Measurements from ENCODE around the gene ERC2.
"Not testable (repeated sequence)": the region's sequence is repeated elsewhere in the genome, so short reads cannot be mapped to it uniquely, and the experiment has no call there.

Gene ERC2

DNA sequence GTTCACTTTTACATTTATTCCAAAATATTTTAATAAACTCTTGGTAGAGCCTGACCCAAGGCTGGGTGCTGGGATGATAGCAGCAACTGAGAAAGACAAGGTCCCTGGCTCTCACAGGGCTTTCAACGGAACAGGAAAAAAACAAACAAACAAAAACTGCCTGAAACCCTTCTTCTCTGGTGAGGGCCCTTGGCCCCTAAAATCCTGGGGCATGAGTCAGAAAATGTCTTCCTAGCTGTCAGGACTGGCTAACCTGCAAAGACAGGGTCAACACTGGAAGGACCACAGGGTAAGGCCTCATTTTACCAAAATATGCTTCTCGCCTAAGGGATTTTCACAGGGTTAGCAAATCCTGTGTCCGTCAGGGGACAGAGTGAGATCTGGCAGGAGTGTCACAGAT, 935.5 kb downstream of the ERC2 start:
- DNase-seq = no peak

DNA sequence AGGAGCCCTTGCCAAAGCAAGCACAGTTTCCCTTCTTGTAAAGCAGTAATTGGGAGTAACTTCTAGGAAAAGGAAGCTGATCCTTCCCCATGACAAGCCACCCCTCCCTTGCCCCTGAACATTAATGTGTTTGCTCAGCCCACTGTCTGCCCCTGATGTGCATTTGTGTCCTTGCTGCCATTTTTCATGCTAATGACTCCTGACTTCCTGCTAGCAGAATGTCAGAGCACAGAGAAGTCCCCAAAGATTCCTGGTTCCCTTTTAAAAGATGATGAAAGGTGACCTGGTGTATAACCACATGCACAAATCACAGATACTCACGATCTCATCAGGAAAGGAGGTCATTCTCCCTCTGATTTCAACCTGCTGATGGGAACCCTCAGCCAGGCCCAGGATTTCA, 936.9 kb downstream of the ERC2 start:
- no peak for DNase-seq

DNA sequence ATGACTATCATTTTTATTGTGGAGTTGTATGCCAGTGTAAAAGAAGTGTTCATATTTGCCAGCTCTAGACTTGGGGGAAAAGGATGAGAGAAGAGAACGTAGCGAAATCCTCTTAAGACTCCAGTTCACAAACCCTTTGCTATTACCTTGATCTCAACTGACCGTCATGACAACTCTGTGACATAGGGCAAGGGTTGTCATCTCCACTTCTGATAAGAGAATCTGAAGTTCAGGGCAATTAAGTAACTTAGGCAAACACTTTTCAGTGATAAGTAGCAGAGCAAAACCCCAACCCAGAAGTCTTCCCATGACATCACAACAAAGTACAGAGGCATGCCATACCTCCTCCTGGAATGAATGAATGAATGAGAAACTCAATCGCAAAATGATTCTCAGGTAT, 940.9 kb downstream of the ERC2 start:
- no peak for DNase-seq

DNA sequence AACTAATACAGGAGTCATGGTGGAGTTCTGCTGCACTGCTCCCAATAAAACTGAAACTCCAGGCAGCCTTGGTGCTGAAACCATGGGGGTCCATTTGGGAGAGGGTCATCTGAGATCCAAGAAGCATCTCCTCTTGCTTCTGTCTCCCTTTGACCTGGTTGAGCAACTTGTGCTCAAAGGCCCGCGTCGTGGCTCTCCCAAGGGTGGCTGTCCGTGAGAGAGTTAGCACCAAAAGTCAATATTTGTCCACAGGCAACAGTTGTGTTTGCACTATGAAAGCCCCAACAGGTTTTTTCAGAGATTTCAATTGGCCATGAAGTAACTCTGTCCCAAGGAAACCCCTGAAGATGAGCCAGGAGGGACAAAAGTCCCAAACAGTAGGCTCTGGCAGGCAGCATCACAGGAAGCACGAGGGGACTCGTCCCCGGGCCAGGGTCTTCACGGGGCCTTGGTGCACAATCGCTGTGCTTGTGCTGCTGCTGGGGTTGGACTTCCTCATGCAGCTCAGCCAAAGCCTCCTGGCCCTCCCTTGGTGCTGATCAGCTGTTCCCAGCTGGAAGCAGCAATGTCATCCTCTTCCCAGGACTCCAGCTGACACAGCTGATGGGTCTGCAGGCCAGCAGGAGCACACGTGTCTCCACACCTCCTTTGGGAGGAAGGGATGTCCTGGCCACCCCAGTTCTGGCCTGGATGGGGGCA, 941.8 kb downstream of the ERC2 start:
- DNase-seq = no peak

DNA sequence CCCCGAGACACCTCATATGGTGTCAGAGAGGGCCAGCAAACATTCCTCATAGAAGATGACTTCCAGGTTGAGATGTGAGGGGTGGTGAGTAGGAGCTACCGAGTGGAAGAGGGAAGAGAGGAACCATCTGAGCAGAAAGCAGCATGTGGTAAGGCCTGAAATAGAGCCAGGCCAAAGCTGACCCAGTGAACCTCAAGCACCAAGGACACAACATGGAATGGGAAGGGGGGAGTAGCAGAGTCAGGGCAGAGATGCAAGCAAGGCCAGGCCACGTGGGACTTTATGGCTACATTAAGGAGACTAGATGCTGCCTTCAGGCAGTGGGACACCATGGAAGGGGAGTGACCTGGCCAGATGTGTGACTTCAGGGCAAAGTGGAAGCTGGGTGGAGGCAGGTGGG, 942.8 kb downstream of the ERC2 start:
- DNase-seq = no peak

DNA sequence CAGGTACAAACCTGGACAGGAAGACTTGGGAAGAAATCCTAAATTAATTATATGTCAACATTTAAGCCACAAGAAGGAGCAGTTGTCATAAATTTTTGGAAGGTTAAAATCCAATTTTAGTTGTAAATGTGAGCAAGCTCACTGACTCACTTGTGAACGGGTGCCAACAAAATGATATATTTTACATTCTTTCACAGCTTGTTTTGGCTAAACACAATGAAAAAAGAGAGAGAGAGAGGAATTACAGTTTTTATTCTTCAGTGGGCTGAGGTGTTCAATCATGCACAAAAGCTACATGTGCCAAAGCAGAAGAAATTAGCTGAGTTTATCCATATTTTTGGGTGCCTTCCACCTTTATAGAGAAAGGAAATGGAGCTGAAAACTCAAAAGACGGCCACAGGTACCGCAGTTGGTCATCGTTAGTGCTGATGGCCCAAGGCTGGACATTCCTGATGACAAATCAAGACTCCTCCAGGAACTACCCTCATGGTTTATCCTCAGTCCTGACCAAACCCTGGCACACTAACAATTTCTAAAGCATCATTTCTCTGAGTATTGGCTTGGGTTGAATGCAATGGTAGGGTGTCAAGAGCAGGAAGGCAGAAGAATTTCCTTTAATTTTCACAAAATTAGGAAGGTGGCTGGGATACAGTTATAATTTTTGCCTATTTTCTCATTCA, 943.6 kb downstream of the ERC2 start:
- DNase-seq = no peak

DNA sequence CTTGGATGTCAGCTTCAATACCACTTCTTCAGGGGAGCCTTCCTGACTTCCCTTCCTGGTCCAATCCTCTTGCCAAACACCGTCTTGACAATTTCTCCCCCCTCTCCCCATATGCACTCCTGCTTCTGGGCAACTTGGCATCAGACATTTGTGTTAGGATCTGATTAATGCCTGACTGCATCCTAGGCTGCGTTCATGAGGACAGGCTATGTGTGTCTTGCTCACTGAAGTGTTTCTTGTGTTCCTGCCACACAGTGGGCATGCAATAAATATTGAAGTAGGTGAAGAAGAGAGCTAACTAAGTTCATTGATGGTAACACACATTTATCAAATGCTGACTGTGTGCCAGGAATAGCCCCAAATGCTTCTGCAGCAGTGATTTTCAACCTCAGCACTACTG, 944.8 kb downstream of the ERC2 start:
- no peak for DNase-seq

DNA sequence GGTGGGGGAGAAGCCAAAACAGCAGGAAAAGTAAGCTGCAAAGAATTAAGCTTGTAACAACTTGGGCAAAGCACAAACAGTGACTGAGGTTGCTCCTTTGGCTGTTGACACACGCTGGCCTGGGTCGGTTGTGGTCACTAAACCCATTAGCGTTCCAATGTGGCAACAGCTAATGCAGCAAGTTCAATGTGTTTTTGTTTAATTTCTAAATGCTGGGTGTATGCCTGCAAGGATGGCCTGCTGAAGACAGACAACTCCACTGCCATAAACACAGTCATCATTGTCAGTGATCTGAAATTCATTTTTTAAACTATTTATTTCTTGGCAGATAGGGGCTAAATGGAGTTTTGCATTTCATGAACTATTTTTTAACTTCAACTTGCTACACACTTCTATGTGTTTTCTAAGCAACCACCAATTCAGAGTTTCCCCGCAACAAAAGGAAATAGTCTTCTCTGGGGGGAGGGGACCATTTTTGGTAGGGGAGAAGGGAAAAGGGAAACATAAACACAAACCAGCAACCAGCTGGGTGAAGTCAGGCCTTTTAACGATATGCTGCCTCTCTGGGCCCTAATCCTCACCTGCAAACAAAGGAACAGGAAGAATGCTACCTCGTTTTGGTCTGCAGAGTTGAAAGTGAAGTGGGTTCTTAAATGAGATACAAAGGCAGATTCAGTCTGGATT, 946.4 kb downstream of the ERC2 start:
- no peak for DNase-seq

DNA sequence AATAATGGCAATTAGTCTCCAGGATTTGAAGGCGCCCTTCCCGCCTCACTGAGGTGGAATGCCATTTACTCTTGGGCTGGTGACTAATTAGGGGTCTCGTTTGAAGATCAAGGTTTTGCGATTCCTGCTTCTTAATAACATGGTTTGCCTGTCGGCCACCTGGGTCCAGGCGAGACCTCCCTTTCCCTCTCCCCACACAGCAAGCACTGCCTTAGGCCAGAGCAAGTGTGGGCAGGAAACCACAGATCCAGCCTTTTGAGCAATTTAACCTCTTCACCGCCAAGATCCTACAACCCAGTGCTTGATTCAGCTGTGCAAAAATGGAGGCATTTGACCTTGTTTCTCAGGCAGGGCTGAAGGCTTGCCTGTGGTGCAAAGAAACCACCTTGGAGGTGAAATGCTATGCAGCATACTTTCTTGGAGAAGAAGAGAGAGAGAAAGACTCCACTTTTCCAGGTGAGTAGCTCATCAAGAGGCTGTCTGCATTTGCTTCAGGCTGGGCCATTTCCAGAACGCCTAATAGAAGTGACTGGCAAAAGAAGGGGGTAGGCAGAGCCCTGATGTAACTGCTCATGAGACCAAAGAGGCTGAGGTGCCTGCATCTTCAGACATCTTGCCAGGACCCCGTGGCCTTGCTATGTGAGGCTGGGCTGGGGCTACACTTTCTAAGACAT, 947.1 kb downstream of the ERC2 start:
- DNase-seq = no peak

DNA sequence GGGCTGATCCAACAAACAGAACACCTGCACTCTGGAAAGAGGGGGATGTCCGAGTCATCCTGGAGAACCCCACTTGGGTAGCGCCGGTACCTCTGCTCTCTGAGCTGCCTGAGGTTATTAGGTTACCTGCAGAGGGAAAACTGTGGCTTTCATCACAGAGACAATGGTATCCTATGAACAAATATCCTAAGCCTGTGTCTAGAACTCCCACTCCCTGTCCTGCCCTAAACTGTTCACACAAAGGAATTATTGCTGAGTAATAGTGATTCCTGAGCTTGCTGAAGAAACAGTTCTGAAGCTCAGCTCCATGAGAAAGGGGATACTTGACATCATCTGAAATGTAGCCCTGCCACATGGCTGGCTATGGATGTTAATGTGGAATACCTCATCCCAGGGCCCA, 949.2 kb downstream of the ERC2 start:
- no peak for DNase-seq

DNA sequence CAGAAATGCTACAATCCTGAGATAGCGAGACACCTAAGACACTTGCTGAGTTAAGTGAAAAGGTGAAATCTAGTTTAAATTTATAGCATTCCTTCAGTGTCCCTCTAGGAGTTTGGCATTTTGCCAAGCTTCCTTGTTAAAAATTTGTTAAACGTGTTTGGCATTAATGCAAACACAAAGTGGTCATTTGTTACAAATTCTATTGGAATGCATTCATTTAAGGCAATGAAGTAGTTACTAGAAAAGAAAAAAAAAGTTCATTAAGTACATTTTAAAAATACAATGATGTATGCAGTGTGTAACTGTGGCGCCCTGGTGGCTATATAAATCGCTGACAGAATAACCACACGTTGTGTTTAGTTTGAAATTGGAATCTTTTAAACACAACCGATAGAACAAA, 949.8 kb downstream of the ERC2 start:
- no peak for DNase-seq

DNA sequence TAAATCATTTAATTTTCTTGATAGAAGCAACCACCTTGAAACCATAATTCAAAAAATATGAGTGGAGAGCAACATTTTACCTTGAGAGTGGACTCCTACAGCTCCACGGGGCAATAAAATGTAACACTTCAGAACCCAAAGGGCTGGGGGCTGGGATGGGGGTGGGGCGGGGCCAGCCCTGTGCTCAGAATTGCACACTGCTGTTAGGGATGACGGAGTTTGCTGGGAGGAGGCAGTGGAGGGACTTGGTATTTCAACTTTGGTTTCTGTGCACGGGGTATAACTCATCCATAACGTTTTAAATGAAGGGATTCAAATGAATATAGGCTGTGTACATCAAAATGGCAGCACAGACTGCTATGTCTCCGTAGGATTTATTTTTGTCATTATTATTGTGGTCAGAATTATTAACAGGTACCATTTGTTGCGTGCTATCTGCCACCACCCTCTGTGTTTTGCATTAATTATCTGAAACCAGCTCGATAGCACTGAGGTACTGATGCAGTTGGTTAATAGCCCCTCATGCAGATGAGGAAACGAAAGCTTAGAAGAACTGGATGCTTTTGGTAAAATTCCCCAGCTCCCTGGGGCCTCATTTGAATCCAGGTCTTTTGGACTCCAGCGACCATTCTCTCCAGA, 951.8 kb downstream of the ERC2 start:
- no peak for DNase-seq

DNA sequence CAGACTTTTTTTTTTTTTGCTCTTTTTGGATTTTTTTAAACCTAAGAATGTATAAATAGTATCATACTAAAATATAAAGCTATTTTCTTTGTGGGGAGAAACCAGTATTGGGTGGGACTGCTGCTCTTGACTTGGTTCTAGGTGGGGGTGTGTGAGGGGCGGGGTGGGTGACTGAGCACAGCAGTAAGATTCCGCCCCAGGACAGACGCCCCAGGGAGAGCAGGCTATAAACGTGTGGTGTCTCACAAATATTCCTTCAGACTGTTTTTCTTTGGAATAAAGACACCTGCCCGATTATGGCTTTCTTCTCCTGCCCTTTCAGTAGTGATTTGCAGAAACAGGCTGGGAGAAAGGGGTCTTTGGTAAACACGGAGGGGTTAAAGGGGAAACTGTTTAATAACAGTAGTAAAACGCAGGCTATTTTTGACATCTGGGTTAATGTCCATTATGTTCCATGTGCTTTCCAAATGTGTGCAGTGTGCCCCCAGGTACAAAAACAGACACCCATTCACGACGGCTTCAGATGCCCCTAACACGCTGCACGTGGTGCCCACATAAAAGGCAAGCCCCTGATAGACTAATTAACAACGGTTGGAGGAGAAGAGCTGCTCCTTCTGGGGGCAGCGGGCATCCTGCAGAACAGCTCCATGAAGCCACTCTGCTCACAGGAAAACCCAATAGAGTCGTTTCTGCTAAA, 952.6 kb downstream of the ERC2 start:
- DNase-seq = no peak

DNA sequence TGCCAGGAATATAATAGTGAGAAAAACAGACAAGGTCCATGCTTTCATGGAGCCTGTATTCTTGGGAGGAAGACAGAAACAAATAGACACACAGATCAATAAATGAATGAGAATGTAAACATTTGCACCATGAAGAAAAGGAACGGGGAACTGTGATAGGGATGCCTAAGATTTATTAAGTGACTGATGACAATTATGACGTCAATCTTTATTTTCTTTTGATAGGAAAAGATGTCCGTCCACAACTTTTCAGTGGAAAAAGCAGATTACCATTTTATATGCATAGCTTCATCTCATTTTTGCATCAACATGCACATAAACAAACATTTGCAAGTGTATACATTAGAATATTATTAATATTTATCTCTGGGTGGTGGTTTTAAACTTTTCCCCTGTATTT, 953.3 kb downstream of the ERC2 start:
- DNase-seq = no peak

DNA sequence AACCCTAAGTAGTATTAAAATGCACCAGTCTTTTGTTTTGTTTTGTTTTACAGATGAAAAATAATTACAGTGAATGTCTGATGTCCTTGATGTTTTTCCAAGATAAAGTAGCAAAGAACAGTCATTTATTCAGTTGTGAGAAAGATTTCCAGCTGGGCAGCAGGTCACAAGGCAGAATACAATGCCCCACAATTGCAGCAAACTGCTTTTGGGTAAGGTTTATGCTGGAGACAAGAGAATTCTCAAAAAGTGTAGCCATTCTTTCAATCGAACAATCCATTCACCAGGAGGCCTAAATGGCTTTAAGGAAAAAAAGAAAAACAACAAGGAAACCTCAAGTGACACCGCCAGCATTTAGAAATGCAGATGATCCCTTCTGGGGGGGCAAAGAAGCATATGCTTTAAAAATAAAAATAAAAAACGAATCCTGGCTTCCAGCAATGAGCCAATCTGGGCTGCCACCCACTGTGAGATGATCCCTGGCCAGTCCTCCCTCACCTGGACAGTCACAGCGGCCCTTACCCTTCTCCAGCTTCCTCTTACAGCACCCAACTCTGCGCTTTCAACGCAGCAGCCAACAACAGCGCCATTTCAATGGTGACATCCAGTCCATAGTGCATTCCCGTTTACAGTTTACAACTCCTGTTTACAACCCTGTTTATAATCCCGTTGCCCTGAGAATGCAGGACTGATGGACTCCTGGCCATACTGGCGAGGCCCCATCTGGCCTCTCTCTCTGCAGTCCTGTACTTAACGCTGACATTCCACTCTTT, 955.5 kb downstream of the ERC2 start:
- no peak for DNase-seq

DNA sequence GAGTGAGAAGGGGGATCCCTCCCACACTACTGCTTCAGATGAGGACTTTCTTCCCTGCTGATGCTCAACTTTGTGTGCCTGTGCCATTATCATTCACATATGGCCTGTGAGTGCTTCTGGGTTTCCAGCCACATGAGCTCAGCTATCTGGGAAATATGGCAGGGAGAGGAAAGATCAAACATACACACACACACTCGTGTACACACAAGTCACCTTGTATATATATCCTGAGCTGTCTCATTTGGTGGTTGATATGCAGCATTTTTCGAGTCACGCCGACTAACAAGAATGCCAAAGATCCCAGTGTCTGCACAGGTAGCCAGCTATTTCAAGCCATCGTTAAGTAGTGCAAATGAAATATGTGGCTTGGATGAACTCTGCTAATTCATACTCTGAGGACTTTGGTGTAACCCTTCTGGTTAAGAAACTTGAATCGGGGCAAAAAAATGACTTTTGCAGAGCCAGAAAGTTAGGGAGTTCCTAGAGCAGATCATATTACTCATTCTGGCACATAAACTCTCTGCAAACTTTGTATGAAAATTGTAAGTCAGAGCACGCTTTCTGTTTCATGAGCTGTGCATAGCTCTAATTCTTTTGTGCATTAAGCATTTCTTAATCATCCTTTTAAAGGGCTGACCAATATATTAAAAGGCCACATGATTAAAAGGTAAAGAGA, 956.2 kb downstream of the ERC2 start:
- no peak for DNase-seq

DNA sequence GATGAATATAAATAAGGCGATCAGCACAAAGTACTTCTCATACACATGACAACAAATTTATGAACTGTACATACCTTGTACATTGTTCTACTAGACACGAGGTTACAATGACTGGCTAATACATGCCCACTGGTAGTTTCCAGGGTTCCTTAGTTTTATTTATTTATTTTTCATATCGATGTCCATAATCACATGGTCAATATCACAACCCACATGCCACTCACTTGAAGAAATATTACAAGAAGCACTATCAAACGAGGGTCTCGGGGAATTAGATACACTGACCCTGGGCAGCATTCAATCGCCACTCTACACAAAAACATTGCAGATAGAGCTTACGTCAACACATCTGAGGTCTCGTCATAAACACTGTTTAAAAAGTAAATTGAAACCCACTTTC, 959.9 kb downstream of the ERC2 start:
- no peak for DNase-seq

DNA sequence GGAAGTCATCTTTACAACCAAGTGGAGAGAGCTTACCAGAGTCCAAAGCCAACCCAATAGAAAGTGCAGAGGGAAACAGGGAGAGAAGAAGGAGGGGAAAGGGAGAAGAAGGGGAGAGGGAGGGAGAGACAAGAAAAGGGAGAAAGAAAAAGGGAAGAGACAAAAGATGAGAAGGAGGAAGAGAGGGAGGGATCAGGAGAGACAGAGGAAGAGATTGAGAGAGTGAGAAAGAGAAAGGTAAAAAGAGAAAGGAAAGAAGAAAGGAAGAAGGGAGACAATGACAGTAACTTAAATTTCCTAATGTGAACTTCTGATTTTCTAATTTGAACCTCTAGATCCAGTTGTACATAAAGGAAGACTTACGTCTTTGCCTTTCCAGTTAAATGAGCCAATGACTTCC, 960.5 kb downstream of the ERC2 start:
- no peak for DNase-seq

DNA sequence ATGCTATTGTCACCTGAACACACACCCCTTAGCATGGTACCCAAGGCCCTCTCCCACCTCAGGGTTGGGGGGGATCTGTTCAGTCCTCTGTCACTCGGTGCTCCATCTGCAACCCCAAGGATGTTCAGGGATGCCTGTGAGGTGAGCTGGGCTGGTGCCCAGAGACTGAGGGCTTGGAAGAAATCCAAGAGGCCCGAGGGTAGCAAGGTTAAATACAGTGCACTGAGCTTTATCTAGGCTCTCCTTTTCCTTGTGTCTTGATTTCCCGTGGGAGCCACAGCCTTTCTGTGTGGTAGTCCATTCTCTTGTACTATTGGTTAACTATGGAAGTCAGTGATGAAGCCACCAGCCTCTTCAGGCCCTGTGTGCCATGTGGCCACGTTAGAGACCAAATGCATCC, 962.5 kb downstream of the ERC2 start:
- no peak for DNase-seq

DNA sequence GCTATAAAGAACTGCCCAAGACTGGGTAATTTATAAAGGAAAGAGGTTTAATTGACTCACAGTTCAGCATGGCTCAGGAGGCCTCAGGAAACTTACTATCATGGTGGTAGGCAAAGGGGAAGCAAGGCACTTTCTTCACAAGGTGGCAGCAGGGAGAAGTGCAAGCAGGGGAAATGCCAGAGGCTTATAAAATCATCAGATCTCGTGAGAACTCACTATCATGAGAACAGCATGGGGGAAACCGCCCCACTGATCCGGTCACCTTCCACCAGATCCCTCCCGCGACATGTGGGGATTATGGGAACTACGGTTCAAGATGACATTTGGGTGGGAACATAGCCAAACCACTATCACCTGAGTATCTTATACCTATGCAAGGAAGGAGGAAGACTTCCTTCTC, 963.2 kb downstream of the ERC2 start:
- not testable (repeated sequence) for DNase-seq

DNA sequence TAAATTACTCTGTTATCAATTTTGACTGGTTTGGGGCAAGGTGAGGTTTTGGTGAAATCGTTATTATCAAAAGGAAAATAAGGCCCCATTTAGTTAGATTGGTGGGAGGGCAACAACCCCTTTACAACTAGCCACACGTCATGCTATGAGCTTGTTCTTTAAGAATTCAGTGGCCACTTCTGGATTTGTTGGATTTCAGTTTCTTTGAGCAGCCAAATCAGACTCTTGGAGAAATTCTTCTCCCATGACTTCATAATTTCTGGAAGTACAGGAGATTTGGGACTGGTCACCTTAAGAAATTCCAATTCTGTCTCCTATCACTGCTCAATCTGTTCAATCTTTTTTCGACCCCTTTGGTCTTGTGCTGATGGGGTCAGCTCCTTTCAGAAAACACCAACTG, 966.4 kb downstream of the ERC2 start:
- no peak for DNase-seq

All from activated naive CD4-positive, alpha-beta T cell treated with Interleukin-2 at 50 U/mL for 16 hours (primary cell).